Activated T-helper 1 cell treated with Interleukin-2 at 50 U/mL for 16 hours (primary cell): ENCODE results near the gene SMIM21.

Experiments used
- DNase-seq: peaks from one replicate; pipeline ENCODE4 v3.0.0-alpha.2; 2020; ENCODE audit warnings: low read depth

The SMIM21 gene

GRCh38 chr18:75377258-75377657, 50.2 kb downstream of the SMIM21 start:
- no peak for DNase-seq

DNA sequence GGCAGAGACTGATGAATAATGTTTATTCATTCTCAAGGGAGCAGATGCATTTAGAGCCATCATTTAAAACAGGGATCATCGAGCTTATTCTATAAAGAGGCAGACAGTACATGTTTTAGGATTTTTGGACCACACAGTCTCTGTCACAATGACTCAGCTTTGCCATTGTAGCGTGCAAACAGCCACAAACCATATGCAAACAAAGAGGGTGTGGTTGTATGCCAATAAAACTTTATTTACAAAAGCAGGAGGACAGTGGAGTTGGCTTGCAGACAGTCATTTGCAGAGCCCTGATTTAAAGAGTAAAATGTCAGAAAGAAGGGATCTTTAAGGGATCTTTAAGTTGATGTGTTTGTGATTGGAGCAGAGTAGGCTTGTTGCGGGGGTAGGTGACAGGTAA, 51.5 kb downstream of the SMIM21 start:
- DNase-seq: no peak

DNA sequence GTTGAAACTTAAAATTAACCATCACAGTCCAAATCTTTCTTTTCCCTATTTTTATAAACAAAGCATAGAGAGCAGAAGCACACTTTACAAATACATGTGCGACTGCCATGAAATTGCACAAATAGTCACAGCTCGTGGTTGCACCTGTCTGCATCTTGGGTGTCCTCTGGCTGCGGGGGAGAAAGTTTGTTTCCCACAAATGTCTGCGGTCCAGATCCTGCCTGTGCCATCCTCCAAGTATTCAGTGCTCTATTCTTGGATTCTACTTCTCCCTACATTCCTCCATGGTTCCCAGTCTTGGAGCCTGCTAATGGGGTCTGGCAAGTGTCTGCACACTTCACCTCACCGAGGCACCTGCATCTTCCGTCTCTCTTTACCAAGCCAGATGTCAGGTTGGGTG, 52.2 kb downstream of the SMIM21 start:
- no peak for DNase-seq

DNA sequence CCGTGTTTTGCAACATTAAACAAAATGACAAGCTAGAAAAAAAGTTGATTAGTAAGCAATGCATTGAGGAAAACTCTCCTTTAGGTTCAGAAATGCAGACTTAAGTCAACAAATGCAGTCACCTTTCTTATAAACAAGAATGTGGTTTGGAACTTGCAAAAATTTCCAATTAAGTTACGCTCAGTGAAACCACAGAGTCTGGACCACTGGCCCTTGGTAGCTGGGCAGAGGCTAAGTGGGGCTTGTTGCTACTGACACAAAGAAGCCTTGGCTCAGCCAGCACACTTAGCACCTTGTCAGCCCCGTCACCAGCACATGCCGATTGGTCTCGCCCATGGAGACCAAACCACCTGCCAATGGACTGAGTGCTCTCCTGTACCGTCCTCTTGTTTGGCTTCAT, 53.0 kb downstream of the SMIM21 start:
- DNase-seq: no peak

DNA sequence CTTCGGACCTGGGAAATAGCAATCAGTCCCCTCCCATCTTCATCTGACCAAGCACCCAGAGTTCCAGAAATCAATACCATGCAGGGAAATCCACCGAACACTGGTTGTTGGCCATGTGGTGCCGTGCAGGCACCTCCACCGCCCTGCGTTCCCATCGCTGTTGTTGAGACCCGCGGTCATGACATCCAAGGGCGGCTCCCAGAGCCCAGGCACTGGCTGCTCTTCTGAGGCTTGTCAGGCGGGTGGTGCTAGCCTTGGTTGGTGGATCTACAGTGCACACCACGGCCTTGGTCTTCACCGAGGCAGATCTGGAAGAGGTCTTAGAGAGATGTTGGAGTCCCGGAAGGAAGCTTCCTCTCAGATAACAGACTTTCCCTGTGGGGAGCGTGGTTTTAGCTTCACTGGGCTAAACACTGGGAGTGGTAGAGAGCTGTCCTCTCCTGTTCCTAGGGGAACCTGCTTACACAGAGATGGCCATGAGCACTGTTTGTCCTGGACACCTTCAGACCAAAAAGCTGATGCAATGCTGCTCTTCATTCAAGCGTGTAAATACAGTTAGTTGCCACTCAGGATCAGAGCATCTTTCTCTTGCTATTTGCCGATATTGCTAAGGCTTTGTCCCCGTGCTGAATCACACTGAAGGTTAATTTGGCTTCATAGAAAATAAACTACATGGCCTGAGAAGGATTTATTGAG, 58.3 kb downstream of the SMIM21 start:
- no peak for DNase-seq

DNA sequence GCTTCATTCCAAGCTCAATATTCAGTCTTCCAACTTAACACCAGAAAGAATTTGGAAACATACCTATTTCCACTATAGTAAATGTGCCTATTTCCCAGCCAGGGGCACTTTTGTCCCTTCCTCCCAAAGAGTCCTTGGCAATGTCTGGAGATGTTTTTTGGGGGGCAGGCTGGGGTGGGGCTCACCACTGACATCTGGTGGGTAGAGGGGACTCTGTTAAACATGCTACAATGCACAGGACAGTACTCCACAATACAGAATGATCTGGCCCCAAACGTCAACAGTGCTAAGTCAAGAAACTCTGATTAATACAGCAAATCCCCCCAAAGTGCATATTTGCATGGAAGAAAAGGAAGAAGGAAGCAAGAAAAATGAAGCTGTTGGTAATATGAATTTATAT, 61.7 kb downstream of the SMIM21 start:
- no peak for DNase-seq

DNA sequence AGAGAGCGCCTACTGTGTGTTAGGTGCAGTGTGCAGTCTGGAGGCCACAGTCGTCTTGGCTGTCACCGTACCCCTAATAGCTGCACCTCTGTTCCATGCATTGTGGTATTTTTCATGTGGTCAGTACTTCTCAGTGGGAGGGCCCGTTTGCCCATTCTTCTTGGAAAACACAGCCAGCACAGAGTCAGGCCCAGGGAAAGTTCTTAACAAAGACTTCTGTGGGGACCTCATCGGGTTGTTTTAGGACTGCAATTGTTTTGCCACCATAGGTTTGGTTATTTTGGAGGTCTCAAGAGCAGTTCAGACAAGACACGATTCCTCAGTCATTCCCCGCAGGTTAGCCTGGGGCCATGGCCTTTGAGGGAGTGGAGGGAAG, 62.3 kb downstream of the SMIM21 start:
- DNase-seq: no peak

DNA sequence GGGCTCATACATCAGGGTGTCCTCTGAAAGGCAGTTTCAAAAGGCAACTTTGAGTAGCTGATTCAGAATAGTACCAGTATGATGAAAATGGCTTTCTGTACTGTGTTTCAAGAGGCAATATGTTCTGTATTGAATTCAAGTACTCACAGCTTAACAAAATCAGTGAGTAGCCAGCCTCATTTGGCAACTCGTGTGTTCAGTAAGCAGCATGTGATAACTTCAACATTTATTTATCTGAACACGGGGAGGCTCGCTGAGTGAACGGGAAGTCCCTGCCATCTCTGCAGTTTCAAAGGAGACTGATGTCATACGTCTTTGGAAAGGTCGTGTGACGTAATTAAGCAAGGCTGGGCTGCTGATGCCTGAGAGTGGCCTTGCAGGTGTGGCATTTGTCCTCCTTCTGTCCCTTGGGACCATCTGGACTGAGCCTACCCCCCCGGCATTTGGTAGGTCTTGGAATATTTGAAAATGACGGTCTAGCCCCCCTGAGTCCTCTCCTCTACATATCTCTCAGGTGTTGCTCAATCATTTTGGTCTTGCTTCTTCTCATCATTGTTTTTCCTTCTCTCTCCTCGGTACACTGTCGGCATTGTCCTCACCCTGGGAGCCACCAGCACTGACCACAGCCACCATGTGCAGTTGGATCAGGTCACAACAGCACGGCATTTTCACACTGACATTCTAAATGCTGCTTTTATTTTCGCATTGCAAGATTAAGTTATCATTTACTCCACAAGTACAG, 62.8 kb downstream of the SMIM21 start:
- no peak for DNase-seq

GRCh38 chr18:75363446-75364225, 63.9 kb downstream of the SMIM21 start:
- no peak for DNase-seq

DNA sequence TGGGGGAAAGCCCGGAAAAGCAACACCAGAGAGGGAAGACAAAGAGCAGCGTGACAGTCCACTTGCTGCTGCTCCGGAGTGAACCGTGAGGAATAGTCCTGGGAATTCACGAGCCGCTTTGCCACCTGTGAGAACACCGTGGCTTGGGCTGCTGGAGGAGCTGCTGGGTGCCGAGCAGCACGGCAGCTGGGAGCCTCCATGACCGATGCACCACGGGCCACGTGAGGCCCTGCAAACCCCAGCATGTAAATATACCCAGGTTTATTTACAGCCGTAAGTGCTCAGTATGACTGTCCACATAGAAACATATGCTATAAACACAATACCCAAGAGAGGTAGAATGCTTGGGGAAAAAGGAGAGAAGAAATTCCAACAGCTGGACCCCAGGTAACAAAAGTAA, 65.1 kb downstream of the SMIM21 start:
- DNase-seq: no peak

- DNase-seq: no peak
These were observed 66.6 kb downstream of the SMIM21 start for GRCh38 chr18:75360941-75361340.

DNA sequence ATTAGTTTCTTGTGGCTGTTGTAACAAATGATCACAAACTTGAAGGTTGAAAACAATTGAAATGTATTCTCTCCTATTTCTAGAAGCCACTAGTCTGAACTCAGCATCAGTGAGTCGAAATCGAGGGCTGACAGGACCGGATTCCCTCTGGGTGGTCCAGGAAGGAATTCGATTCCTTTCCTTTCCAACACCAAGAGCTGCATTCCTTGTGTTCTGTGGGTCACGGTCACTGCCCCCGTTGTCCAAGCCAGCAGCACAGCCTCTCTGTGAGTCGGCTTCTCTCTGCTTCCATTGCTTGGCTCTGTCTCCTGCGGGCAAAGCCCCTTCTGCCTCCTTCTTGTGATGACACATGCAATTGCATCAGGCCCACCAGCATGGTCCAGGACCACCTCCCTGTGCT, 67.3 kb downstream of the SMIM21 start:
- no peak for DNase-seq
